ENCODE results near the gene CD33. TPM values are rescaled to one million over a fixed set of nuclear protein-coding genes. Genes with fewer than 3 reads are reported as not detected.

CD33 gene
- total RNA-seq, 1 donor from 2014 or later: not detected

GRCh38 chr19:51185868-51186215 is 39.0 kb upstream of the CD33 start:
- Mint-ChIP-seq H3K4me3 (no peak overlapping the region), H3K27me3 (ENCODE audit: low read depth) (peaks cover 26% of the 10 kb centered on the region), H3K36me3 (no peaks in the 10 kb centered on the region), H3K4me1 (no peaks in the 10 kb centered on the region), H3K9me3 (no peaks in the 10 kb centered on the region), H3K27ac (no peak overlapping the region)
- DNase-seq (ENCODE audit: low spot score in 2 of 2, unreplicated experiment in 2 of 2): no peak
- no peak for TF ChIP-seq CTCF (IDR thresholded peaks at IDR 0.05; ENCODE audit: unreplicated experiment)

- no peaks in the 10 kb centered on the region for H3K36me3 Mint-ChIP-seq
- H3K4me1 Mint-ChIP-seq: no peaks in the 10 kb centered on the region
- H3K9me3 Mint-ChIP-seq: no peaks in the 10 kb centered on the region
- peaks cover 29% of the 10 kb centered on the region for H3K27me3 Mint-ChIP-seq (ENCODE audit: low read depth)
- DNase-seq (ENCODE audit: low spot score in 2 of 2, unreplicated experiment in 2 of 2): no peak
- no peak overlapping the region for H3K4me3 Mint-ChIP-seq
- H3K27ac Mint-ChIP-seq: no peak overlapping the region
- no peak for TF ChIP-seq CTCF (IDR thresholded peaks at IDR 0.05; ENCODE audit: unreplicated experiment)
These were observed 38.6 kb upstream of the CD33 start for GRCh38 chr19:51186323-51186722.

GRCh38 chr19:51187395-51188226 is 37.3 kb upstream of the CD33 start:
- TF ChIP-seq CTCF (IDR thresholded peaks at IDR 0.05; ENCODE audit: unreplicated experiment): no peak
- no peak overlapping the region for H3K4me3 Mint-ChIP-seq
- DNase-seq (ENCODE audit: low spot score in 2 of 2, unreplicated experiment in 2 of 2): no peak
- H3K27me3 Mint-ChIP-seq (ENCODE audit: low read depth): peaks cover 30% of the 10 kb centered on the region
- H3K9me3 Mint-ChIP-seq: no peaks in the 10 kb centered on the region
- no peaks in the 10 kb centered on the region for H3K4me1 Mint-ChIP-seq
- no peaks in the 10 kb centered on the region for H3K36me3 Mint-ChIP-seq
- no peak overlapping the region for H3K27ac Mint-ChIP-seq

- Mint-ChIP-seq H3K4me1 (no peaks in the 10 kb centered on the region), H3K27me3 (ENCODE audit: low read depth) (peaks cover 30% of the 10 kb centered on the region), H3K27ac (no peak overlapping the region), H3K4me3 (no peak overlapping the region), H3K36me3 (no peaks in the 10 kb centered on the region), H3K9me3 (no peaks in the 10 kb centered on the region)
- no peak for DNase-seq (ENCODE audit: low spot score in 2 of 2, unreplicated experiment in 2 of 2)
- no peak for TF ChIP-seq CTCF (IDR thresholded peaks at IDR 0.05; ENCODE audit: unreplicated experiment)
These were observed 36.7 kb upstream of the CD33 start for GRCh38 chr19:51188227-51188559.

GRCh38 chr19:51192689-51193088 is 32.2 kb upstream of the CD33 start:
- no peak overlapping the region for H3K4me3 Mint-ChIP-seq
- no peak for DNase-seq (ENCODE audit: low spot score in 2 of 2, unreplicated experiment in 2 of 2)
- no peaks in the 10 kb centered on the region for H3K4me1 Mint-ChIP-seq
- no peak for TF ChIP-seq CTCF (IDR thresholded peaks at IDR 0.05; ENCODE audit: unreplicated experiment)
- peaks cover 18% of the 10 kb centered on the region for H3K27me3 Mint-ChIP-seq (ENCODE audit: low read depth)
- H3K36me3 Mint-ChIP-seq: no peaks in the 10 kb centered on the region
- H3K27ac Mint-ChIP-seq: no peak overlapping the region
- no peaks in the 10 kb centered on the region for H3K9me3 Mint-ChIP-seq
